Muscle of leg (tissue), 16 donors: ENCODE data around the gene CLDN18. TPM values are rescaled to one million over a fixed set of nuclear protein-coding genes. Genes with fewer than 3 reads are reported as not detected.

Experiments
- DNase-seq: peaks from one replicate; pipeline ENCODE4 v3.0.0; 2013
- H3K27ac ChIP-seq: one replicate; pipeline ENCODE4 v1.5.1; 2013; ENCODE audit warnings: mild to moderate bottlenecking, low read length, control low read depth
- H3K27me3 ChIP-seq: one replicate; pipeline ENCODE4 v1.6.1; 2013; ENCODE audit warnings: low read length; ENCODE audit not compliant: control insufficient read depth, insufficient read depth
- H3K36me3 ChIP-seq: one replicate; pipeline ENCODE4 v1.6.1; 2013; ENCODE audit warnings: low read length; ENCODE audit not compliant: control insufficient read depth, insufficient read depth
- H3K4me1 ChIP-seq: one replicate; pipeline ENCODE4 v1.6.1; 2013; ENCODE audit warnings: low read length; ENCODE audit not compliant: control insufficient read depth, insufficient read depth
- H3K4me3 ChIP-seq: one replicate; pipeline ENCODE4 v1.5.1; 2013; ENCODE audit warnings: low read length, control low read depth
- H3K9me3 ChIP-seq: replicated peaks from 2 replicates; pipeline ENCODE4 v1.6.1; 2013; ENCODE audit warnings: low read depth, low read length; ENCODE audit not compliant: control insufficient read depth
- WGBS: methylation state at CpG from one replicate; pipeline ENCODE4 v1.1.5; 2013; ENCODE audit warnings: missing lambda C conversion rate; ENCODE audit not compliant: insufficient coverage; 5-methylcytosine and 5-hydroxymethylcytosine counted together
- long read RNA-seq, 11 donors: transcript quantifications; one replicate each; lab custom pipeline, GENCODE V29; 2026
- polyA plus RNA-seq, 8 donors: library from polyadenylated mRNA; unstranded; fragments of 120-200 nt; gene quantifications; one replicate each; pipeline versions ENCODE4 v1.2.1 to v1.2.3, GENCODE V29; 2013; ENCODE audit warnings: inconsistent platforms in 1 of 8, low replicate concordance in 1 of 8; ENCODE audit not compliant: insufficient read length in 8 of 8, insufficient read depth in 1 of 8
- total RNA-seq: library from RNA; stranded (reverse); fragments of 120-200 nt; gene quantifications from one replicate; pipeline ENCODE4 v1.2.4, GENCODE V29; 2013

CLDN18 gene
- total RNA-seq (not detected), polyA plus RNA-seq (1 to 10 TPM in 1 of 8 donors, under 1 TPM in 7; 0.35 to 1.9 (median 0.58) TPM)
- long read RNA-seq, donor 1: 0 reads
- long read RNA-seq, donor 2: 0 reads
- long read RNA-seq, donor 3: 0 reads
- long read RNA-seq, donor 4: 0 reads
- long read RNA-seq, donor 5: 0 reads
- long read RNA-seq, donor 6: 0 reads
- long read RNA-seq, donor 7: 0 reads
- long read RNA-seq, donor 8: 0 reads
- long read RNA-seq, donor 9: 0 reads
- long read RNA-seq, donor 10: 0 reads
- long read RNA-seq, donor 11: 0 reads

DNA sequence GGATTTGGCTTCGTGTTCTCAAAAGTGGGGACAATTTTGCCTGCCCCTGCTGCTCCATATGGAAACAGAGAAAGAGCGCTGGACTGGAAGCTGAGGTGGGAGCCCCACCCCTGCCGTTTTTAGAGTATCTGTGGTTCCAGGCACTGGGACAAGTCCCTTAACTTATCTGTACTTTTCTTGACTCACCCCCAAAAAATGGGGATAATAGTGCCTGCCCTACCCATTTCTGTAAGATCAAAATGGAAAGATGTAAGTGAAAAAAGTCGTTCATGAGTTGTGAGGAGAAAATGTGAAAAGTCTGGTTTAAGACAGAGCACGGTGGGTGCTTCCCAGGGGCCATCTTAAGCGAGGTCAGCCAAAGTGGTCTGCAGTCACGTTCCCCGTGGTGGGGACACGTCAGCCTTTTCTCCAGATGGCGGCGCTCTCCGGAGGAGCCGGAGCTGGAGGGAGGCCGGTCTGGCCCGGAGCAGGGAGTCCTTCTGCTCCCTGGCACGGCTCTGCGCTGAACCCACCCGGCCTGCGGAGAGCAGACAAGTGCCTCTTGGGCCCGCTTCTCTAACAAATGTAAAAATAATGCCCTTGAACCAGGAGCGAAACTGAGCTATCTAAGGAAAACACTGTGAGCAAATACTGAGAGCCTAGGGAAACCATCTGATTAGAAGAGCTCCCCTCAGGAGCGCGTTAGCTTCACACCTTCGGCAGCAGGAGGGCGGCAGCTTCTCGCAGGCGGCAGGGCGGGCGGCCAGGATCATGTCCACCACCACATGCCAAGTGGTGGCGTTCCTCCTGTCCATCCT lies at the start of gene CLDN18:
Gene CLDN18, plus strand, starts transcription at position 690 of the 797 bp plus-strand sequence. Its CDS starts 61 bp downstream, at position 751.
- Histone ChIP-seq H3K27ac (no peak within 1 kb of the TSS), H3K36me3 (no peaks in the 10 kb centered on the region), H3K4me1 (no peaks in the 10 kb centered on the region), H3K27me3 (no peaks in the 10 kb centered on the region), H3K4me3 (no peak within 1 kb of the TSS), H3K9me3 (no peaks in the 10 kb centered on the region)
- DNase-seq: no peak
- 83% methylated on average over 26 of the region's 30 CpGs for WGBS

DNA sequence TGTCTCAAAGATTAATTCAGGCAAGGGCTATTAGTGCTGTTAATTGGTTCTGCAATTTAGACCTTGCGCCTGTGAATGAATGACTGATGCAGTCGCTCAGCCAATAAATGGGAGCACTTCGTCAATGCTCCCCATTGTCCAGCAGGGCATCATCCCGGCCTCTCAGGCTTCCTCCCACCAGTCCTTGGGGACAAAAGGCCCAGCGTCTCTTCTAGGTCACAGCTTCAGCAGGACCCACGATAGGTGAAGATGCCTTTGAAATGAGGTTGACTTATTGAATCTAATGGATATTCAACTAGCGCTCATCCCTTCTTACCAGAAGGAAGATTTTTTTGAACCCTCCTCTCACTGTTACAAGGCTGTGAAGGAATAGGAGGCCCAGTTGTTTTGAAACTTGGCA lies 47.7 kb upstream of the CLDN18 start:
- no peaks in the 10 kb centered on the region for H3K9me3 ChIP-seq
- DNase-seq: no peak
- H3K27ac ChIP-seq: no peak overlapping the region
- H3K4me1 ChIP-seq: no peaks in the 10 kb centered on the region
- no peak overlapping the region for H3K4me3 ChIP-seq
- no peaks in the 10 kb centered on the region for H3K27me3 ChIP-seq
- 82% methylated on average over 4 of the region's 7 CpGs for WGBS
- H3K36me3 ChIP-seq: no peaks in the 10 kb centered on the region

DNA sequence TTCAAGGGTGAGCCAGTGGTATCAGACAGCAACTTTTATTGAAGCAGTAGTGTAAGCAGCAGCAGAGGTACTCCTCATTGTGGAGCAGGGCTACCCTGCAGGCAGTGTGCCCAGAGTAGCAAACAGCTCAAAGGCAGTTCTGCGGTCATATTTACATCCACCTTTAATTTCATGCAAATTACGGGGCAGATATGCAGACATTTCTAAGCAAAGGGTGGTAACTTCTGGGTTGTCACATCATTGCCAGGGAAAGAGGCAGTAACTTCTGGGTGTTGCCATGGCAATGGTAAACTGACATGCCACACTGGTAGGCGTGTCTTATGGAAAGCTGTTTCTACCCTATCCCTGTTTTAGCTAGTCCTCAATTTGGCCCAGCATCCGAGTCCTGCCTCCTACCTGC lies 46.5 kb upstream of the CLDN18 start:
- Histone ChIP-seq H3K27me3 (no peaks in the 10 kb centered on the region), H3K4me3 (no peak overlapping the region), H3K27ac (no peak overlapping the region), H3K9me3 (no peaks in the 10 kb centered on the region), H3K4me1 (no peaks in the 10 kb centered on the region), H3K36me3 (no peaks in the 10 kb centered on the region)
- WGBS: 100% methylated on average over 2 of the region's 4 CpGs
- DNase-seq: no peak

DNA sequence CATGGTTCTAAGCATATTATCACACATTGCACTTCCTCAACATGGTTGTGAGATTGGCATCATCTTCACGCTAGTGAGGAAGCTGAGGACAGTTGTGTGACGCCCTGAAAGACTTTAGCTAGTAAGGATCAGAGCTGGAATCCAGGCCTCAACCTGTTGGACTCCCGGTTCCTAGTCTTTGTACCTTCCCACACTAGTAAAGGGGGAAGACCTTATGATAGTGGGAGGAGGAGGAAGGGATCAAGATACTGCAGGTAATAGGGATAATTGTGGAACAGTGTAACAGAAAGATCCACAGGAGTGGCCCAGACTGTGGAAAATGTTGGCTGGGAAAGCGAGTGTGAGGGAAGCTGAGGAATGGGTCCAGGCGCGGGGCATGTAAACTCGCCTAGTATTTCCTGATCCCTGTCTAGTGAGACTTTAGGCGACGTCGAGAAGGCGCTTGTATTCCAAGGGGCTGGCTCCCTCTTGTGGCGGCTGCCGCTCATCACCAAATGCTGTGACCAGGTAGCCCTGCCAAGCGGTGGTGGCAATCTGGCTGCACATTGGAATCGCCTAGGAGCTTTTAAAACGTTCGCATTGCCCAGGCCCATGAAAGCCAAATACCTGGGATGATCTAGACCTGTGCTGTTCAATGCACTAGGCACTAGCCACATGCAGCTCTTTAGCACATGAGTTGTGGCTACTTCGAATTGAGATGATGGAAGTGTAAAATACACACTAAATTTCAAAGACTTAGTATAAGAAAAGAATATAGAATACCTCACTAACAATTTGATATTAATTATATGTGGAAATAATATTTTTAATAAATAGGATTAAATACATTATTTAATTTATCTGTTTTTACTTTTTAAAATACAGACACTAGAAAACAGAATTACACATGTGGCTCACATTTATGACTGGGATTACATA lies 38.8 kb upstream of the CLDN18 start:
- WGBS: 2% methylated on average over 14 of the region's 18 CpGs
- H3K36me3 ChIP-seq: no peaks in the 10 kb centered on the region
- H3K4me3 ChIP-seq: no peak overlapping the region
- H3K9me3 ChIP-seq: no peaks in the 10 kb centered on the region
- H3K27me3 ChIP-seq: no peaks in the 10 kb centered on the region
- no peaks in the 10 kb centered on the region for H3K4me1 ChIP-seq
- H3K27ac ChIP-seq: no peak overlapping the region
- peak; percentile 65 for DNase-seq

DNA sequence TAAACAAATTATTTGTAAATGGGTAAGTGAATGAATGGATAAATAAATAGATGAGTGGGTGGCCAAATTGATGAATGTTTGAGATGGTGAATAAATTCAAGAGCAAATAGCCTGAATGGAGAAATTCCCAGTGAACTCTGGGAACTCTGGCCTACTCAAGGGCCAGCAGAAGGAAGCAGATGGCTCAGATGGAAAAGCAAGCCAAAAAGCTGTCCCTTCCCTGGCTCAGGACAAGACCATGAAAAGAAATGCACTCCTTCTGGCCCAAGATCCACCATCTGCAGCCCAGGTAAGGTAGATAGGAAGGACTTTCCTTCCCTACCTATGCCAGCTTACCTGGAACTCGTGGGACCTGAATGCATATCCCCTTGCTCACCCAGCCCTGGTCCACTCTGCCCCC lies 37.6 kb upstream of the CLDN18 start:
- Histone ChIP-seq H3K4me1 (no peaks in the 10 kb centered on the region), H3K27ac (no peak overlapping the region), H3K4me3 (no peak overlapping the region), H3K27me3 (no peaks in the 10 kb centered on the region), H3K9me3 (no peaks in the 10 kb centered on the region), H3K36me3 (no peaks in the 10 kb centered on the region)
- WGBS: no CpG with 5 or more reads among the region's 1 CpG
- no peak for DNase-seq

DNA sequence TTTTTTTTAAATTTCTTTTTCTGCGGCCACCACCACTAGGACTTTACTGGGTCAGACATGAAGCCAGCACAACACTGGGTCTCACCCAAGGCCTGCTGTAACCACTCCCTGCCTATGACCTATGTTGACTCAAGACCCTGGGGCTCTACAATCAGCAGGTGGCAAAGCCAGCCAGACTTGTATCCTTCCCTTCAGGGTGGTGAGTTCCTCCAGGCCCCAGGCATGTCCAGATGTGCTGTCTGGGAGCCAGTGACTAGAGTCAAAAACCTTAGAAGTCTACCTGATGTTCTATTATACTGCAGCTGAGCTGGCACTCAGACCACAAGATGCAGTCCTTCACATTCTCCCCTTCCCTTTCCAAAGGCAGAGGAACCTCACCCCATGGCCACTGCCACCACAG lies 31.6 kb upstream of the CLDN18 start:
- H3K9me3 ChIP-seq: peaks cover 12% of the 10 kb centered on the region
- no peak for DNase-seq
- H3K4me1 ChIP-seq: no peaks in the 10 kb centered on the region
- H3K27ac ChIP-seq: no peak overlapping the region
- no peak overlapping the region for H3K4me3 ChIP-seq
- H3K36me3 ChIP-seq: no peaks in the 10 kb centered on the region
- no peaks in the 10 kb centered on the region for H3K27me3 ChIP-seq
- WGBS: 83% methylated on average over 1 of the region's 1 CpG

DNA sequence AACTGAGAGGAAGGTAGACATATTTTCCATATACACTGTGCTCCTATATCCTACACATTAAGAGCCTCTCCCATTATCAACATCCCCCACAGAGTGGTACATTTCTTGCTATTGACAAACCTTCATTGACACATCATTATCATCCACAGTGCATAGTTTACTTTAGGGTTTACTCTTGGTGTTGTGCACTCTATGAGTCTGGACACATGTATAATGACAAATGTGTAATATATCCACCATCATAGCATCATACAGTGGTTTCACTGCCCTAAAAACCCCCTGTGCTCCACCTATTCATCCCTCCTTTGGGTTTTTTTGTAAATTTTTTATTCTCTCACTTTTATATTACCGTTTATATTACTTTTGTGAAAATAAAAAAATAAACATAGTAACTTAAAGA lies 22.2 kb upstream of the CLDN18 start:
- no peak overlapping the region for H3K4me3 ChIP-seq
- H3K4me1 ChIP-seq: no peaks in the 10 kb centered on the region
- no peak overlapping the region for H3K27ac ChIP-seq
- H3K9me3 ChIP-seq: no peaks in the 10 kb centered on the region
- H3K27me3 ChIP-seq: no peaks in the 10 kb centered on the region
- no peaks in the 10 kb centered on the region for H3K36me3 ChIP-seq
- no peak for DNase-seq
- WGBS: no CpG with 5 or more reads among the region's 1 CpG

DNA sequence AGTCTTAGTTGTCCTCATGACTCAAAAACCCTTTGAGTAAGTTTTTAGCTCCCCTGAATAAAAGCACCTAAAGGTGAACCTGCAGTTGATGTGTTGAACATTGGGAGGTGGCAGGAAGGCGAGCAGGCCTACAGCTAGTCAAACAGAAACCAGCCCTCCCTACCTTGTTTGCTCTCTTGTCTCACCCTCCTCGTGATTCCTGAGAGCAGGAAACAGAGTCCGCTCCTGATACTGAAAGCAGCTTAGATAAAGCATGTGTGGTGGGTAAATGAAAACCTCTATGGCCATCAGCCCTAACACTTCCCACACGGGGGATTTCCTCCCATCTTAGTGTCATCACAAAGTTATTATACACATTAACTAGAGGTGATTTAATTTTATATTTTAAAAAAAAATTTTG lies 21.8 kb upstream of the CLDN18 start:
- Histone ChIP-seq H3K9me3 (no peaks in the 10 kb centered on the region), H3K27me3 (no peaks in the 10 kb centered on the region), H3K36me3 (no peaks in the 10 kb centered on the region), H3K4me3 (no peak overlapping the region), H3K4me1 (no peaks in the 10 kb centered on the region), H3K27ac (no peak overlapping the region)
- WGBS: no CpG with 5 or more reads among the region's 4 CpGs
- DNase-seq: no peak

DNA sequence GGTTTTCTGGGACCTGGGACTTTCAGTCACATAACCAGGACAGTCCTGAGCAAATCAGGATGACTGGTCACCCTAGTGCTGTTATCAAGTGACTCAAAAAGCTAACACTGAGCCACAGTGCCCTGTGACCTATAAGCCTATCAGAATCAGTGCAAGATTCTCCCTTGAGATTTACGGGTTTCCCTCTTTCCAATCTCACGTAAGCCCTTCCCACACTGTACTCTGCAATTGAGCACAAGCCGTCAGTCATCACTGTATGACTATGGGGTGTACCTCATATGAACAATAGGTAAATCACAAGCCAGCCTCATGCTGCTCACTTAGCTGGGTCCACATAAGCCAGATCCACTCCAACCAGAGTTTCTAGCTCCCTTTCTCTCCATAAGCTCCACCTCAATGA lies 21.0 kb upstream of the CLDN18 start:
- no peaks in the 10 kb centered on the region for H3K27me3 ChIP-seq
- no peak overlapping the region for H3K27ac ChIP-seq
- no peak overlapping the region for H3K4me3 ChIP-seq
- DNase-seq: no peak
- WGBS: 57% methylated on average over 1 of the region's 3 CpGs
- no peaks in the 10 kb centered on the region for H3K36me3 ChIP-seq
- no peaks in the 10 kb centered on the region for H3K4me1 ChIP-seq
- H3K9me3 ChIP-seq: no peaks in the 10 kb centered on the region

DNA sequence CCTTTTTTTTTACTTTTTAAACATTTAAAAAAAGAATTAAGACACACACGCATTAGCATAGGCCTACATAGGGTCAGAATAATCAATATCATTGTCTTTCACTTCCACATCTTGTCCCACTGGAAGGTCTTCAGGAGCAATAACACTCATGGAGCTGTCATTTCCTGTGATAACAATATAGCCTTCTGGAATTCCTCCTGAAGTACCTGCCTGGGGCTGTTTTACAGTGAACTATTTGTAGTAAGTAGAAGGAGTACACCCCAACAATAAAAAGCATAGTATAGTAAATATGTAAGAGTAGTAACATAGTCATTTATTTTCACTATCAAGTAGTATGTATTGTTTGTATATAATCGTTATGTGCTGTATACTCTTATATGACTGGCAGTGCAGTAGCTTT lies 19.5 kb upstream of the CLDN18 start:
- H3K9me3 ChIP-seq: no peaks in the 10 kb centered on the region
- H3K36me3 ChIP-seq: no peaks in the 10 kb centered on the region
- H3K27ac ChIP-seq: no peak overlapping the region
- H3K4me3 ChIP-seq: no peak overlapping the region
- DNase-seq: no peak
- no peaks in the 10 kb centered on the region for H3K27me3 ChIP-seq
- no peaks in the 10 kb centered on the region for H3K4me1 ChIP-seq
- WGBS: no CpG with 5 or more reads among the region's 2 CpGs
